ENCODE measurements around the gene RBMS1. TPM values are rescaled to one million over a fixed set of nuclear protein-coding genes. Genes with fewer than 3 reads are reported as not detected.
"Not testable (repeated sequence)": the region's sequence is repeated elsewhere in the genome, so short reads cannot be mapped to it uniquely, and the experiment has no call there.

RBMS1 gene
- total RNA-seq, 1 donor from 2014 or later = 116 TPM

DNA sequence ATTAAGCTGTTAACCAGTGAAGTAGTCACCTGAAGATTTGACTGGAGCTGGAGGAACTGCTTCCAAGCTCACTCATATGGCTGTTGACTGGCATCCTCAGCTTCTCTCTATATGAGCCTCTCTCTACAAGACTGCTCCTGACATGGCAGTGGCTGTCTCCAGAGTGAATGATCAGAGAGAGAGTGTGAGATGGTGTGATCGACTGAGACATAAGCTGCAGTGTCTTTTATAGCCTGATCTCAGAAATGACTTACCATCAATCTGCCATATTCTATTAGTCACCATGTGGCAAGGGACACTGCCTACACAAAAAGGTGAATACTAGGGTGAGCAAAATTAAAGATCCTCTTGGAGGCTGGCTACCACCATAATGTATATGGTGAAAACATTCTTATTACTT lies 7.8 kb upstream of the RBMS1 start:
- DNase-seq (ENCODE audit: low read depth) = no peak

- DNase-seq (ENCODE audit: low read depth) = no peak
Measured at GRCh38 chr2:160499865-160500264, 6.3 kb upstream of the RBMS1 start.

- no peak for DNase-seq (ENCODE audit: low read depth)
Measured at GRCh38 chr2:160498137-160498536, 4.5 kb upstream of the RBMS1 start.

DNA sequence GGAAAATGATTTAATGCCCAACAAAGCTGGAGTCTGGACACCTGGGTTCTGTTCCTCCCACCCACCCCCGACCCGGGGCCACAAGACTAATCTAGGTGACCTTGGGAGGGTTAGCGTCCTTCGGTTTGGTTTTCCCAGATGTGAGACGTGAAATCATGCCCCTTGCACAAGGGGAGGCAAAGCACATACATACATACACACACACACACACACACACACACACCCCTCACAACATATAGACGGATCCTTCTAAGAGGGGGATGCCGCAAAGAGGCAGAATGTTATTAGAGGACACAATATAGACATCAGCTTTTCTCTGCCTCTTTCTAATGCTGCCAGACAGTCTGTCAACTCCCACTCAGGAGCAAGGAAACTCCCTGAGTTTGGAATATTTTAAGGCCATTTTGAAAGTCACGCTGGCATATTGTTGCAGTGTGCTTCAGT lies 616 bp upstream of the RBMS1 start:
- no peak for DNase-seq (ENCODE audit: low read depth)

- peak; percentile 31 for DNase-seq (ENCODE audit: low read depth)
Measured at GRCh38 chr2:160492401-160493226, 993 bp downstream of the RBMS1 start.

DNA sequence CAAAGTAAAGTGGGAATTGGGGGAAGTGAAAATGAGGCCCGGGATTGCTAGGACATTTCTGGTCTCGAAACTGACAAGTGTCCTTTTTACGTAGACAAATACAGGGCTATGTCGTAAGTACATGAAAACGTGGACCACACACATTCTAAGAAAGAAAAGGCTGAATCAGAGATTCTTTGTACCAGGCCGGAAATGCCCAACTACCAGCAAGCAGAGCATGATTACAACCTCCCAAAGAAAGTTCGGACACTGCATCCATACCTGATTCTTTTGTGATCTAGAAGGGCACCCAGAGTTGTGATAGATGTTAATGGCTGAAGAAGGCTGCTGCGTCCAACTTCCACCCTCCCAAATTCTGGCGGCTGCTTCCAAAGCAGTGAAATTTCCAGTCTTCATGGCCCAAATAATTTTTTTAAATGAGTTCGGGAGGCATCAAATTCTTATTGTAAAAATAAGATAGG lies 1.7 kb downstream of the RBMS1 start:
- DNase-seq (ENCODE audit: low read depth) = peak; percentile 69

DNA sequence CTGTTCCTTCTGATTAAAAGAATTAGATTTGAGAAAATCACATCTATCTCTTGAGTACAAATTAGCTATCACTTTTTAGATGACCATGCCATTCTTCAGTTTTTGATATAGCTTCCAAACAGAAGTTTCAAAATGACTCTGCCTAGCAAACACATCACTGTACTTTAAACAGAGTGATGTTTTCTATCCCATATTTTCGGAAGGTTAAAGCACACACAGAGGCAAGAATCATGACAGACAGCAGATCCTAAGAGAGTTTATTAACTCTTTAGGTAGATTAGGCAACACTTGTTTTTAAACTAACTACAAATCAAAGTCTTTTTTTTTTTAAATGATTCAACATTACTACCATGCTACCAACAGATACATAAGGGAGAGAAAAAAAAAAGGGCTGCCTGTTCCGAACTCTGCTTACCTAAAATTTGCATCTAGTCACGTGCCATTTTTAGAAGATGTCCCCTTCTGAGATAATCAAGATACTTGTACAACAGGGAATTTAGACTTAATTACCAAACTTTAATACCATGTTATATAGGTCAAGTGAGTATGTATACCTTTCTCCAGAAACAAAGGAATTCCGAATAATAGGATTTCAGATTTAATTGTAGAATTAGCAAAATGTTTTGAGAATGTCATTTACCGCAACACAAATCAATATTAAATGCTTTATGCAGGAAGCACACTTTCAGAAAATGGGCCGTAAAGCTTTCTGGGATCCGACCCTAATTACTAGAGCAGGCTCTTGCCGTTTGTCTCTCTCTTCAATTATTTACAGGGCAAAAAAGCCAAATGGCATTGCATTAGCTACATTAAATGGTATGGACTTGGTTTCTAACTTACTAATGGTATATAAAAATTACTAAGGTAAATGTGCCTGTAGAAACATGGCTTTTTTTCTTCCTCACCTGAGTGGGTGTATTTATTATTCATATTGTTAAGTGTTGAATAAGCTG lies 2.6 kb downstream of the RBMS1 start:
- no peak for DNase-seq (ENCODE audit: low read depth)

GRCh38 chr2:160489111-160489510 lies 4.5 kb downstream of the RBMS1 start:
- DNase-seq (ENCODE audit: low read depth) = no peak

DNA sequence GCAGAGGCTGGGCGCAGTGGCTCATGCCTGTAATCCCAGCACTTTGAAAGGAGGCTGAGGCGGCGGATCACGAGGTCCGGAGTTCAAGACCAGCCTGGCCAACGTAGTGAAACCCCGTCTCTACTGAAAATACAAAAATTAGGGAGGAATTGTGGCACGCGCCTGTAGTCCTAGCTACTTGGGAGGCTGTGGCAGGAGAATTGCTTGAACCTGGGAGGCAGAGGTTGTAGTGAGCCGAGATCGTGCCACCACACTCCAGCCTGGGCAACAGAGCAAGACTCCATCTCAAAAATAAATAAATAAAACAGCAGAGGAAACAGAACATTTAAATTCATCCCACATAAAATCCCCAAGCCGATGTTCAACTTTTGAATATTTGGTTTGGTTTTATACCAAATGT lies 5.3 kb downstream of the RBMS1 start:
- not testable (repeated sequence) for DNase-seq (ENCODE audit: low read depth)

- DNase-seq (ENCODE audit: low read depth) = no peak
Measured at GRCh38 chr2:160486341-160486740, 7.3 kb downstream of the RBMS1 start.

GRCh38 chr2:160484859-160485520 lies 8.6 kb downstream of the RBMS1 start:
- DNase-seq (ENCODE audit: low read depth) = no peak

DNA sequence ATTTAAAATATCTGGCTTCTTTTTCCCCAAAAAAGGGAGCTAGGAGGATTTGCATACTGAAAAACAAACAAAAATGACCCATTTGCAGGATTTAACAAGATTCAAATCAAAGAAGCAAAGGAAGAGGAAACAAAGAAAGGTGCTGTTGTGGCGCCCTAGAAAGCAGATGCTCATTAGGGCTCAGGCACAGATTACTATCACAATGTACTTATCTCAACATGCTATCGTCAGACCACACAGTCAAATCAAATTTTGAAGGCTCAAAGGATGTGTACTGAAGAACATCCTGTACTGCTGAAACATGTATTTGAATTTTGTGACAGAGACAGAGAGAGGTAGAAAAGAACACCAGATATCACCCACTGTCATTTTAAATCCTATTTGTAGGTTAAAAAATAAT lies 10.9 kb downstream of the RBMS1 start:
- DNase-seq (ENCODE audit: low read depth) = no peak

DNA sequence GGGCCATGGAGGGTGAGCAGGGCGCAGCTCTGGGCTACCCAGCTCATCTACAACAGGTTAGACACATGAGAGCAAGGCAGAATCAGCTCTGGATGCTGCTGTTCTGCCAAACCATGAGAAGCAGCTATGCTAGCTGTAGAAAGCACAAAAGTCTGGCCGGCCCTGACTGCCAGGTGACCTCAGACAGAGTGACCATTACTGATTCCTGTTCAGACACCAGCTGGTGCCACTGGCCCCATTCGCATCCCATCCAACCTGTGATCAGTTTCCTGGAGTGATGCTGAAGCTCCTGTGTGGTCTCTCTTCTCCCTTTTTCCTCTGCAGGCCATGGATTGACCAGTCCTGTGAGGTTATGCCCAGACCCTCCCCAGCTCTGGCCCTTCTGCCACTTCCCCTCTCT lies 14.3 kb downstream of the RBMS1 start:
- no peak for DNase-seq (ENCODE audit: low read depth)

DNA sequence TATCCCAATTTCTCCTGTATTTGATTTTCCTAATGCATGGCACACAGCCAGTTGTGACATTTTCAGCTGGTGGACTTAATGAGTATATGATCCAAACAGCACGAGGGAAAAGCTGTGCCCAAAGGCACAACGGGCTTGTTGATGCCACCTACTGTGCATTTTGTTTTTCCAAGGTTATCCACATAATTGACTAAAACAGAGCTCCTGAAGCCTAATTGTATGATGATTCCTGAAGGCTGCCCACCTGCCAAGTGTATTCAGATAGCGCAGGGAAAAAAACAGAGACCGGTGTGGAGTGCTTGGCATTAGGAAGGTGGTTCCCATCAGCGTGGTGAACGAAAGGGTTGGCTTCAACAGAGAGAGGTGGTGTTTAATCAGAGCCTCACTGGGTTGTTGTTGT lies 14.9 kb downstream of the RBMS1 start:
- DNase-seq (ENCODE audit: low read depth) = no peak

DNA sequence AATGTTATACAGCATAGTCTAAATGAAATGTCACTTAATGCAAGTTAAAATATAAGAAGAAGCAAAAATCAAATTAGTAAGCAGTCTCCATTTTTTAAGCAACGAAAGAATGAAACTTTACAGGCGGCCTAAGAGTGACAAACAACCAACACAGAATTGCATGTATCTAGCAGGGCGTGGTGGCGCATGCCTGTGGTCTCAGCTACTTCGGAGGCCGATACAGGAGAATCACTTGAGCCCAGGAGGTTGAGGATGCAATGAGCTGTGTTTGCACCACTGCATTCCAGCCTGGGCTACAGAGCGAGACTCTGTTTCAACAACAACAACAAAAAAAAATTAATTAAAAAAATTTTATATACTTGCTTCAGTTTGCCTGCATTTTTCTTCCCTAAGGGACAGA lies 16.6 kb downstream of the RBMS1 start:
- no peak for DNase-seq (ENCODE audit: low read depth)

DNA sequence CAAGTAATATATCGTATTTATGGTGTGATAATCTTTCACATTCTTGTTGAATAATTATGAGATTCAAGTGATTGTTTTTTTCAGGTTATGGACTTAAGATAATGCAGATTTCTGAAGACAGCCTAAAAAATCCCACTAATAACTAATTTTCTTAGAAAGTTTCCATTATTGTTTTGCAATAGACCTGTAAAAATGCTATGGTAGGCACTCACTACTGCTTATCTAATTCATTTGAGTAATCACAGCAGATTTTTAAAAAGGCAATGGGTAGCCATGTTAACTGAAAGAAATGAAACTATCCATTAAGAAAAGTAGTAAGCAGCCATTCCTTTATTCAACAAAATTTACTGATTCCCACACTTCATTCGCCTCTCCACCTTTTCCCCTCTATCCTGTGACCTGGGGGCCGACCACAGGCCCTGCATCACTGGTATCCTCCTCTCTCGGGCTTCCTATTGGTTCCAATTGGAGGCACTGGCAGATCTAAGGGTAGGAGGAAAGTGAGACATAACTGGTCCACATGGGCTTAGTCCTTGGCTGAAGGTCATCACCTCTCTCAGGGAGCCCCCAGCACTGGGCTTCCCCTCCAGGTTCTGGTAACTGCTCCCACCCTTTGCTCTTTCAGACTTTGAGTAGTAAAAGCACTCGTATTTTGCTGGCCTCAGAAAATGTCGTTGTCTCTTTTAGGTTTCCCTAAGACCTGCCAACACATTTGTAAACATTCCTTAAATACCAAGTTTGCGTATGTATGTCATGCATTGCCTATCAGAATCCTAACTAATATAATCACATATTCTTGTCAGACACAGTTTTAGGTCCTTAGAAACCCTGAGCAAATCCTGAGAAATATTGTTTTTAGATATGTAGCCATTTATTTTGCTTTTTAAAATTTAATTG lies 18.5 kb downstream of the RBMS1 start:
- no peak for DNase-seq (ENCODE audit: low read depth)

DNA sequence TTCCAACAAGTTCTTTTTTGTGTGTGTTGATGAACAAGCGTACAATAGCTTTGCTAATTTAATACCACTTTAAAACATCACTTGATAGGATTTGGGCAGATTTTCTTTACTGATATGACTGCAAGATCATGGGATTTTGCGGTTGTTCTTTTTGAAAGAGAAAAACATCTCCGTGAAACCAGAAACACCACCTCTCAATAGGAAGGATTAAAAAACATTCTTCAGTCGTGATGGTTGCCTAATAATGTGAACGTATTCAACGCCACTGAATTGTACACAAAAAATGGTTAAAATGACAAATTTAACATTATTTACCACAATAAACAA lies 19.3 kb downstream of the RBMS1 start:
- DNase-seq (ENCODE audit: low read depth) = no peak

DNA sequence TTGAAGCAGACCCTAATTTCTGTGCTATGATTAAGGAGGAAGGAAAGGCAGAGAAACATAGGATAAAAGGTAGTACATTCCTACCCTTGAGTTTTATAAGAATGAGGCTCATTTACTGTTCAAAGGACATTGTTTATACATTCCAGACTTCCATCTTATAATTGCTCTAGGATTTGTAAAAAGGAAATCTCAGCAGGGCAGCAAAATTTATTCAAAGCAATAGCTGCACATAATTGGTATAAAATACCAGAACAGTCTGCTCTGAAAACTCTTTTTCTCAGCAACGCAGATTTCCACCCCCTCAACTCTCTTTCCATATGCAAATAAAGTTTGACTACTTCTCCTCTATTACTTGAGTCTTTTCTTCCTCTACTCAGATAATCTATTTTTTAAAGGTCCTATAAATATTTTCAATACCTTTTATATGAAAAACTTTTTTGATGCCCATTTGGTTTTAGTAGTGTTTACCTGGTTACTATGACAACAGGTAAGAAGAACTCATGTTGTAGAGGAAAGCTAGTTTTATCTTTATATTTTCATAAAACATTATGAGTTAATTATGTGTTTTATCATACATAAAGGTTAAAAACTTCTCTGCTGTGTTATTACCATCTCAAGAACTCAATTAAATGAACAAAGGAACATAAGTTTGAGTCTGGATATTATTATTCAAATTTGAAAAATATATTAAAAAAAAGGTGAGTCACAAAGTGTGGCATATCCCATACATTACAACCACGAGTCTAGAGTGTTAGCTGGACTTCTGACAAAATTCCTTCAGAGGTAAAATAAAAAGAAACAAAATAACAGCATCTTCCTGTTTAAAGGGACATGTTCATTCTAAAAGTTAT lies 19.9 kb downstream of the RBMS1 start:
- DNase-seq (ENCODE audit: low read depth) = no peak

DNA sequence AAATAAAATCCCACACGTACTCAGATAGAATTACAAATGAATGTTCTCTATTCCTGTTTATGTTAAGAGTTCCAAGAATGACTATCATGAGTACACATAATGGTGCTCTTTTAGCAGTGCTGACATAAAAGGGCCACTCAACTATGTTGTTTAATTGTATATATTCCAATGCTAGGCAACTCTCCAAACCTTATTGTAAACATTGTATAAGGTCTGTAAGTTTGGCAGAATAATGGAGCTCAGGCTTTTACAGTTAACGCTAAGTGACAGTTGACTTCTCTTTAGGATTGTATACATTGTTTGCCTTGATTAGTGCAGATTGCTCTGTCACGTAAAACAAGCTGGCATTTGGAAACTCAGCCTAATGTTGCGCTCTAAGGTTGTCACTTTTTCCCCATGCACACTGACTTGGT lies 20.8 kb downstream of the RBMS1 start:
- no peak for DNase-seq (ENCODE audit: low read depth)

DNA sequence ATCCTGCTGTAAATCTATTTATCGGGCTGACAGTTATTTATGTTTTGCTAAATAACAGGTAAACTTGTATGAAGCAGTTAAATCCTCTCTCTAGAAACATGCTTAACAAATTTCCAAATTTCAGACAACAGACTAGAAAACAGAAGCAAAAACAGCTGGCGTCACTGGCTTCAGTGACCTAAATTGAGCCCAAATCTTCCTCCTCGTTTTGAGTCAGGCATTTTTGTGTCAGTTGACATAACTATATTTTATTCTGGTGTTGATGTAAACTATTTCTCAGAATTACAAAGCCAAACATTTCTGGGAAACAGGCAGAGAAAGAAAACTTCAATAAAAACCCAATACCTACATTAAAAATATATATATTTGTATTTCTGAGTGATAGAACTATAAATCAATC lies 21.7 kb downstream of the RBMS1 start:
- no peak for DNase-seq (ENCODE audit: low read depth)

All from renal cortical epithelial cell (primary cell).